HepG2 (cell line): Measurements from ENCODE around the gene PRICKLE3. TPM values are rescaled to one million over a fixed set of nuclear protein-coding genes. Genes with fewer than 3 reads are reported as not detected.

Experiments used
- ATAC-seq: fragments of 200-7000 bp; cut with Tn5 transposase; 3 replicates; pipeline ENCODE4 v1.9.1; 2020; ENCODE audit warnings: mild to moderate bottlenecking, moderate library complexity
- BruUV-seq: library from RNA; stranded (reverse); fragments of 400-500 nt; replicated peaks from 2 replicates; lab custom pipeline; 2021; lab: Mats Ljungman, UMichigan
- CTCF ChIA-PET: fragments of 300-600 bp; formaldehyde crosslinking; extraction: SDS; loops from one replicate; lab custom pipeline; 2021; ENCODE audit warnings: low total read pairs, inconsistent platforms, low intra/inter-chr PET ratio; lab: Yijun Ruan, JAX
- POLR2A ChIA-PET: fragments of 350-600 bp; sonication (Branson Sonifier 250); formaldehyde crosslinking; loops from one replicate; lab custom pipeline; 2020; ENCODE audit warnings: antibody characterized with exemption, inconsistent platforms; lab: Yijun Ruan, JAX
- DNase-seq: peaks from one replicate; pipeline ENCODE4 v3.0.0-alpha.2; 2015; ENCODE audit warnings: low spot score
- FAIRE-seq: peaks from 3 replicates; lab custom pipeline; 2011; peaks lifted over from hg19 to GRCh38; lab: Jason Lieb, UNC
- H2AFZ ChIP-seq: one replicate; pipeline ENCODE4 v1.6.1; 2011; ENCODE audit warnings: low read length, inconsistent platforms
- H3K27ac ChIP-seq: fragments of 300-600 bp; 3 replicates; pipeline ENCODE4 v1.8.0; 2011; ENCODE audit warnings: mixed run types, mild to moderate bottlenecking, mixed read lengths, low read length, inconsistent platforms; ENCODE audit not compliant: insufficient read depth; ENCODE audit errors: extremely low read length
- H3K27me3 ChIP-seq, 2 experiments: fragments of 200-600 bp in 1 of 2; 2 replicates in 1 of 2; 3 replicates in 1 of 2; pipeline versions ENCODE4 v1.6.0 to v1.8.0; 2011; ENCODE audit warnings: low read length in 2 of 2, mild to moderate bottlenecking in 2 of 2, moderate library complexity in 2 of 2, inconsistent platforms in 1 of 2; ENCODE audit not compliant: insufficient read depth in 2 of 2, control insufficient read depth in 1 of 2
- H3K36me3 ChIP-seq, 2 experiments: fragments of 200-600 bp in 1 of 2; replicated peaks in 1 of 2; 2 replicates in 1 of 2; 3 replicates in 1 of 2; pipeline versions ENCODE4 v1.5.1 to v1.8.0; 2011; ENCODE audit warnings: low read length in 2 of 2, inconsistent platforms in 1 of 2; ENCODE audit not compliant: insufficient read depth in 2 of 2, control insufficient read depth in 1 of 2
- H3K4me1 ChIP-seq: 2 replicates; pipeline ENCODE4 v1.5.1; 2012; ENCODE audit warnings: low read length, inconsistent platforms; ENCODE audit not compliant: insufficient read depth
- H3K4me2 ChIP-seq: 2 replicates; pipeline ENCODE4 v1.6.0; 2011; ENCODE audit warnings: low read depth, low read length, inconsistent platforms
- H3K4me3 ChIP-seq, 3 experiments: fragments of 200-600 bp in 1 of 3; sonication (generic), shearing (Covaris generic) in 1 of 3; replicated peaks in 1 of 3; 2 replicates each; pipeline ENCODE4 v1.5.1; 2011 to 2016; ENCODE audit warnings: low read length in 3 of 3, inconsistent platforms in 2 of 3, low read depth in 2 of 3, mild to moderate bottlenecking in 2 of 3, control low read depth in 1 of 3, mixed read lengths in 1 of 3; ENCODE audit not compliant: insufficient read depth in 1 of 3
- H3K79me2 ChIP-seq: one replicate; pipeline ENCODE4 v1.6.1; 2011; ENCODE audit warnings: low read length, inconsistent platforms; ENCODE audit not compliant: insufficient read depth
- H3K9ac ChIP-seq: 2 replicates; pipeline ENCODE4 v1.6.0; 2011; ENCODE audit warnings: mild to moderate bottlenecking, low read depth, low read length, inconsistent platforms; ENCODE audit not compliant: insufficient read depth
- H3K9me3 ChIP-seq: 2 replicates; pipeline ENCODE4 v1.5.1; 2012; ENCODE audit warnings: mild to moderate bottlenecking, low read length
- H4K20me1 ChIP-seq: 2 replicates; pipeline ENCODE4 v1.6.0; 2011; ENCODE audit warnings: inconsistent platforms, mild to moderate bottlenecking, low read length, moderate library complexity; ENCODE audit not compliant: insufficient read depth
- FOXO1 ChIP-seq: sonication (generic); formaldehyde crosslinking; IDR thresholded peaks from 2 replicates; pipeline ENCODE4 v1.4.0; 2020; ENCODE audit warnings: missing genetic modification reagents
- NCOA1 ChIP-seq: sonication (generic); formaldehyde crosslinking; IDR thresholded peaks from 2 replicates; pipeline ENCODE4 v1.9.0; 2021; ENCODE audit warnings: missing genetic modification reagents
- STAG1 ChIP-seq: sonication (generic); formaldehyde crosslinking; IDR thresholded peaks from 2 replicates; pipeline ENCODE4 v1.4.0; 2020; ENCODE audit warnings: missing genetic modification reagents
- WGBS: methylation state at CpG from one replicate; pipeline ENCODE4 v1.1.6; 2017; ENCODE audit warnings: low lambda C conversion rate; 5-methylcytosine and 5-hydroxymethylcytosine counted together
- in situ Hi-C: cut with HindIII; loops from 2 replicates; pipeline ENCODE4 v1.10.0; 2017; ENCODE audit warnings: low pct_unique_long_range_greater_than_20kb; ENCODE audit not compliant: extremely low pct_ligation_motif_present
- intact Hi-C: fragments of 100-400 bp; cut with micrococcal nuclease; formaldehyde crosslinking; loops from one replicate; pipeline ENCODE4 v1.10.0; 2022; ENCODE audit not compliant: unreplicated experiment
- polyA plus RNA-seq, 8 experiments: library from polyadenylated mRNA; depleted of rRNA in 3 of 8; stranded (reverse) in 7 of 8; unstranded in 1 of 8; fragments of >200 nt; fragmentation: Illumina TruSeq in 4 of 8; extraction: Trizol in 4 of 8; gene quantifications; 2 replicates each; pipeline versions ENCODE4 v1.2.1 to v1.2.3, GENCODE V29; 2011 to 2016; ENCODE audit warnings: low read depth in 4 of 8, missing spikeins in 1 of 8, mixed read lengths in 1 of 8; ENCODE audit not compliant: insufficient read depth in 1 of 8
- total RNA-seq, 5 experiments: library from RNA; depleted of rRNA; stranded (reverse); fragments of >200 nt; fragmentation: Illumina TruSeq; extraction: Trizol; gene quantifications; 2 replicates each; pipeline ENCODE4 v1.2.3, GENCODE V29; 2016; ENCODE audit warnings: low read depth in 1 of 5
- TF ChIP-seq, protein P1 (sequence below): sonication (generic); formaldehyde crosslinking; IDR thresholded peaks from 2 replicates; pipeline ENCODE4 v1.5.1; 2020; ENCODE audit warnings: mild to moderate bottlenecking, missing genetic modification reagents, borderline replicate concordance
- TF ChIP-seq, protein P2 (sequence below): sonication (generic); formaldehyde crosslinking; IDR thresholded peaks from 2 replicates; pipeline ENCODE4 v1.5.0; 2020; ENCODE audit warnings: missing genetic modification reagents
- TF ChIP-seq, protein P3 (sequence below): sonication (generic); formaldehyde crosslinking; IDR thresholded peaks from 2 replicates; pipeline ENCODE4 v1.5.0; 2020; ENCODE audit warnings: mild to moderate bottlenecking, missing genetic modification reagents, moderate library complexity

Gene PRICKLE3
- total and polyA plus RNA-seq, 2 of the 13 experiments (the other 11 are each of a cell fraction or from before 2014, with no cell fraction given), result 2.6 TPM

DNA sequence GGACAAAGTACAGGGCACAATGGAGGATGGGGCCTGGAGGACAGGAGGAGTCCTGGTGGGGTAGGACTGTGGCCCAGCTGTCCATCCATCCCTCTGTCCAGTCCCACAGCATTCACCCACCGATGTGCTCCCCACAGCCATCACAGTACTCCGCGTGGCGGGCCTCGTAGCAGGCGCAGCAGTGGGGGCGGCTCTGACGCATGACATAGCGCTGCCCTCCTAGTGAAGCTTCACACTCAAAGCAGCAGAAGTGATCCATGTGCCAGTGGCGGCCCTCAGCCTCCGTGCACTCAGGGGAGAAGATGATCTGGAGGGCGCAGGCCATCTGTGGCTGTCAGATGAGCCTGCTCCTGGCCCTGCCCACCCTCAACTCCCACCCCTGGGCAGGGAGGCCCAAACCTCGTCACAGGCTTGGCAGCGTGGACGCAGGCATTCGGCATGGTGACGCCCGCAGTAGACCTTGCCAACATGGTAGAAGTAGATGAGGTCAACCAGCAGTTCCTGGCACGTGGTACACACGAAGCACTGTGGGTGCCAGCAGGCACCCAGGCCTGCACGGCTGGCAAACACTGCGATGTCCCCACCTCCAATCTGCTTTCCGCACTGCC lies 8.2 kb downstream of the PRICKLE3 start (continued):
- TF ChIP-seq, protein P1, sequence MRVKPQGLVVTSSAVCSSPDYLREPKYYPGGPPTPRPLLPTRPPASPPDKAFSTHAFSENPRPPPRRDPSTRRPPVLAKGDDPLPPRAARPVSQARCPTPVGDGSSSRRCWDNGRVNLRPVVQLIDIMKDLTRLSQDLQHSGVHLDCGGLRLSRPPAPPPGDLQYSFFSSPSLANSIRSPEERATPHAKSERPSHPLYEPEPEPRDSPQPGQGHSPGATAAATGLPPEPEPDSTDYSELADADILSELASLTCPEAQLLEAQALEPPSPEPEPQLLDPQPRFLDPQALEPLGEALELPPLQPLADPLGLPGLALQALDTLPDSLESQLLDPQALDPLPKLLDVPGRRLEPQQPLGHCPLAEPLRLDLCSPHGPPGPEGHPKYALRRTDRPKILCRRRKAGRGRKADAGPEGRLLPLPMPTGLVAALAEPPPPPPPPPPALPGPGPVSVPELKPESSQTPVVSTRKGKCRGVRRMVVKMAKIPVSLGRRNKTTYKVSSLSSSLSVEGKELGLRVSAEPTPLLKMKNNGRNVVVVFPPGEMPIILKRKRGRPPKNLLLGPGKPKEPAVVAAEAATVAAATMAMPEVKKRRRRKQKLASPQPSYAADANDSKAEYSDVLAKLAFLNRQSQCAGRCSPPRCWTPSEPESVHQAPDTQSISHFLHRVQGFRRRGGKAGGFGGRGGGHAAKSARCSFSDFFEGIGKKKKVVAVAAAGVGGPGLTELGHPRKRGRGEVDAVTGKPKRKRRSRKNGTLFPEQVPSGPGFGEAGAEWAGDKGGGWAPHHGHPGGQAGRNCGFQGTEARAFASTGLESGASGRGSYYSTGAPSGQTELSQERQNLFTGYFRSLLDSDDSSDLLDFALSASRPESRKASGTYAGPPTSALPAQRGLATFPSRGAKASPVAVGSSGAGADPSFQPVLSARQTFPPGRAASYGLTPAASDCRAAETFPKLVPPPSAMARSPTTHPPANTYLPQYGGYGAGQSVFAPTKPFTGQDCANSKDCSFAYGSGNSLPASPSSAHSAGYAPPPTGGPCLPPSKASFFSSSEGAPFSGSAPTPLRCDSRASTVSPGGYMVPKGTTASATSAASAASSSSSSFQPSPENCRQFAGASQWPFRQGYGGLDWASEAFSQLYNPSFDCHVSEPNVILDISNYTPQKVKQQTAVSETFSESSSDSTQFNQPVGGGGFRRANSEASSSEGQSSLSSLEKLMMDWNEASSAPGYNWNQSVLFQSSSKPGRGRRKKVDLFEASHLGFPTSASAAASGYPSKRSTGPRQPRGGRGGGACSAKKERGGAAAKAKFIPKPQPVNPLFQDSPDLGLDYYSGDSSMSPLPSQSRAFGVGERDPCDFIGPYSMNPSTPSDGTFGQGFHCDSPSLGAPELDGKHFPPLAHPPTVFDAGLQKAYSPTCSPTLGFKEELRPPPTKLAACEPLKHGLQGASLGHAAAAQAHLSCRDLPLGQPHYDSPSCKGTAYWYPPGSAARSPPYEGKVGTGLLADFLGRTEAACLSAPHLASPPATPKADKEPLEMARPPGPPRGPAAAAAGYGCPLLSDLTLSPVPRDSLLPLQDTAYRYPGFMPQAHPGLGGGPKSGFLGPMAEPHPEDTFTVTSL (CRISPR knock-in tag), result no peak
- TF ChIP-seq, protein P2, sequence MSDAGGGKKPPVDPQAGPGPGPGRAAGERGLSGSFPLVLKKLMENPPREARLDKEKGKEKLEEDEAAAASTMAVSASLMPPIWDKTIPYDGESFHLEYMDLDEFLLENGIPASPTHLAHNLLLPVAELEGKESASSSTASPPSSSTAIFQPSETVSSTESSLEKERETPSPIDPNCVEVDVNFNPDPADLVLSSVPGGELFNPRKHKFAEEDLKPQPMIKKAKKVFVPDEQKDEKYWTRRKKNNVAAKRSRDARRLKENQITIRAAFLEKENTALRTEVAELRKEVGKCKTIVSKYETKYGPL, result no peak

DNA sequence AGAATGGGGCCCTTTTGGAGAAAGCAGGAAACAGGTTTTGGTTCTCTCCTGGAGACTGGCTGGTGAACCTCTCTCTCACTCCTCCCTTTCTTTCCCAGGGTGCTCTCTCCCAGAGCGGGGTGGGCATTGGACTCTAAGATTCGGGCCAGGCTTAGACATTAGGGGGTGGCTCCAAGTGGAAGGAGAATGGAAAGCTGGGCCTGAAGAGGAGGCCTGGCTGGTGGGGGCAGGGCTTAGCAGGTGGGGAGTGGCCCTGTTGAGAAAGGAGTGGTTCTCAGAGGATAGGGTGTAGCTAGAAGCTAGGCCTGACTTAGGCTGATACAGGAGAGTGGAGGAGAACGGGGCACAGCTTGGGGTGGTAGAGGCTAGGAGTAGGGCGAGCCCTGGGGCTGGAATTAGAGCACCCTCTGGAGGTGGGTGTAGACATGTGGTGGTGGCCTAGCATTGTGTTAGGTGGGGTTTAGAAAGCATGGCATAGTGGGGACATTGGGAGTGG lies 8.8 kb downstream of the PRICKLE3 start:
- no peaks in the 10 kb centered on the region for H3K27me3 ChIP-seq
- H3K79me2 ChIP-seq, result no peaks in the 10 kb centered on the region
- ATAC-seq, result peak; percentile 64
- no peak overlapping the region for H3K9ac ChIP-seq
- no peaks in the 10 kb centered on the region for H4K20me1 ChIP-seq
- H3K4me1 ChIP-seq, result no peaks in the 10 kb centered on the region
- TF ChIP-seq STAG1, result peak; percentile 40
- no peak for TF ChIP-seq FOXO1 (CRISPR knock-in tag)
- TF ChIP-seq NCOA1, result no peak
- TF ChIP-seq, protein P3, sequence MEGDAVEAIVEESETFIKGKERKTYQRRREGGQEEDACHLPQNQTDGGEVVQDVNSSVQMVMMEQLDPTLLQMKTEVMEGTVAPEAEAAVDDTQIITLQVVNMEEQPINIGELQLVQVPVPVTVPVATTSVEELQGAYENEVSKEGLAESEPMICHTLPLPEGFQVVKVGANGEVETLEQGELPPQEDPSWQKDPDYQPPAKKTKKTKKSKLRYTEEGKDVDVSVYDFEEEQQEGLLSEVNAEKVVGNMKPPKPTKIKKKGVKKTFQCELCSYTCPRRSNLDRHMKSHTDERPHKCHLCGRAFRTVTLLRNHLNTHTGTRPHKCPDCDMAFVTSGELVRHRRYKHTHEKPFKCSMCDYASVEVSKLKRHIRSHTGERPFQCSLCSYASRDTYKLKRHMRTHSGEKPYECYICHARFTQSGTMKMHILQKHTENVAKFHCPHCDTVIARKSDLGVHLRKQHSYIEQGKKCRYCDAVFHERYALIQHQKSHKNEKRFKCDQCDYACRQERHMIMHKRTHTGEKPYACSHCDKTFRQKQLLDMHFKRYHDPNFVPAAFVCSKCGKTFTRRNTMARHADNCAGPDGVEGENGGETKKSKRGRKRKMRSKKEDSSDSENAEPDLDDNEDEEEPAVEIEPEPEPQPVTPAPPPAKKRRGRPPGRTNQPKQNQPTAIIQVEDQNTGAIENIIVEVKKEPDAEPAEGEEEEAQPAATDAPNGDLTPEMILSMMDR, result peak; percentile 39
- POLR2A ChIA-PET, result no interaction called here
- intact Hi-C loops (no loop called here), in situ Hi-C loops (no loop called here)
- no peak overlapping the region for H2AFZ ChIP-seq
- BruUV-seq, result no TSS peak
- no peak for DNase-seq
- H3K4me2 ChIP-seq, result no peak overlapping the region
- peaks cover 0 to 2% of the 10 kb centered on the region in 2 experiments; a peak in 1 of 5 replicates for H3K36me3 ChIP-seq
- WGBS, result 97% methylated on average over 4 of the region's 4 CpGs
- CTCF ChIA-PET, result no interaction called here
- no peak overlapping the region for H3K4me3 ChIP-seq
- H3K9me3 ChIP-seq, result no peaks in the 10 kb centered on the region
- no peak overlapping the region for H3K27ac ChIP-seq
- no peak for FAIRE-seq
